GM18867 (cell line): ENCODE measurements around the gene LSP1.

Source experiments
- ATAC-seq: cut with Tn5 transposase; IDR thresholded peaks from one replicate; pipeline ENCODE4 v1.9.1; 2021; ENCODE audit warnings: mild to moderate bottlenecking, moderate library complexity; ENCODE audit not compliant: unreplicated experiment

Gene LSP1

DNA sequence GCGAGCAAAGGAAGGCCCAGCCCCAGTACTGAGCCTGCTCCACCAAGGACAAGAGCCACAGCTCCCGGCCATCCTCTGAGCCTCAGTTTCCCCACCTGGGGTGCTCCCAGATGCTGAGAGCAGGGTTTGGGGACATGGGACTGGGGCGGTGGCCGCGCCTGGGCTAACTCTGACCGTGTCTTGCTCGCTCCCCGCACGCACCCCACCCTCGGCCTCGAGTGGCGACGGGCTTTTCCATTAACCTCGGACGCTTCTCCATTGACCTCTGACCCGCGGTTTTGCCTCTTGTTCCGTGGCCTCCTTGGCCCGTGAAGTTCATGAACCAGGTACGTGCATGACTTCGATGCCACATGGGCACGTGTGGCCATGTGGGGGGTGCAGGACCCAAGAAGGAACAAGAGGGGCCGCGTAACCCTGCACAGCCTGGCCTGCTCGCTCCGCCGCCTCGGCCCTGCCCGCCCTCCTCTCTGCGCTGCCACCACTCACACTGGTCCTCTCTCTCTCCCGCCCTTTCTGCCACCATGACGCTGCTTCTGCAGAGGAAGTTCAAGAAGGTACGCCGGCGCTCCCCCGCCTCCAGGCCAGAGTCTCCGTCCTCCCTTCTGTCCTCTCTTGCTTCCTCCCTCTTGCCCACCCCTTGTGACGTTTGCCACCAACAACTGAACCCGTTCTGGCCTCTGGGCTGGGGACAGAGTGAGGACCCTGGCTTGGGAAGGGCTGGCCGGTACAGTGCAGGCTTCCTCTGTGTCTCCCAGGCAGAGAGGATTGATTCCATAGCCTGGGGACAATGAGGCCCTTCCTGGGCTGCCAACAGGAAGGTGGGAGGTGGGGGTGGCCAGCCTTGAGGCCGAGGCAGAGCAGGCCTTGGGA is 73.5 kb downstream of the LSP1 start:
- no peak for ATAC-seq

DNA sequence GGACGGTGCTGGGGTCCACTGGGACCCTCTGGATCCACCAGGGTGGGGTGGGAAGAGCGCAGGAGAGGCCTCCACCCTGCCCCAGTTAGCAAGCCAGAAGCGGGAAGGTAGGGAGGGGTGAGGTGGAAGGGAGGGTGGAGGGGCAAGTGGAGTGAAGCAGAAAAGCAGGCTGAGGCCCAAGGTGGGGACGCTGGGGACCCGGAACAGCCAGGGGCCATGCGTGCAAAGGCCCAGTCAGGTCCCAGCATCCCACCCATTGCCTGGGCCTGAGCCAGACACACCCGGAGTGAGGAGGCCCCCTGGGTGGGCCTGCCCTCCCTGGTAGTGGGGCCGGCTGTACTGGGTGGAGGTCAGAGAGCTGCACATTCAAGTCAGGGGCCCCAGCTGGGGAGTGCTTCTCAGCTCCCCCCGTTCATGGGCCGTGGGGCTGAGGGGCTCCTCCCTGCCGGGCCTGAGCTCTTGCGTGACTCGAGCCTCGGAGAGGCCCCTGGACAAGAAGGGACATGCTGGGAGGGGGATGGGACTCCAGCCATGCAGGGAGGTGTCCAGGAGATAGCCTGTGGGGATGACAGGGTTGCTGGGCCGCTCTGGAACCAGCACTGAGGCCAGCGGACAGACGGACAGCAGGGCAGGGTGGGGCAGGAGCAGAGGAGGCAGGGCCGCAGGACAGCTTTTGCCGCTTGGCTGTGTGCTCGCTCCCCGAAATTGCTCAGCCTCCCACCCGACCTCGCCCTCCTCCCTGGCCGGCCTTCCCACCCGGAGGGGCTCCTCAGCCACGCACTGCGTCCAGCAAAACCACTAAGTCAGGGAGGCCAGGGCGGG is 74.4 kb downstream of the LSP1 start:
- no peak for ATAC-seq

GRCh38 chr11:1927848-1928469 is 75.1 kb downstream of the LSP1 start:
- no peak for ATAC-seq

DNA sequence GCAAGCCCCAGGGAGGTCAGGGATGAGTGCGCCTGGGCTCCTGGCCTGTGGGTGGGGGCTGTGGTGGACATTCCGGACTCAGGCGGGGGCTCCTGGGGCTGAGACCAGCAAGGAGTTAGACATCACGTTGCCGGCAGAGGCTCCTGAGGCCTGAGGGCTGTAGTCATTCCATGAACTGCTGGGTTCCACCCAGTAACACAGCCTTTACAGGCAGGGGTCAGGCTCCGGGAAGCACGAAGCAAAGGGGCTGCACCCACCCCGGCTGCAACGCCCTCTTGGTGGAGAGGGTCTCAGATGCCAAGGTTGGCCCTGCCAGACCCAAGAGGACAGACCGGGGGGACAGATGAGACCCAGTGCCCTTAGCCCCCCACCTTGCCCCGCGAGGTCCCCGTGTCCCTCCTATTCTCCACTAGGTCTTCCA is 75.6 kb downstream of the LSP1 start:
- ATAC-seq: no peak

DNA sequence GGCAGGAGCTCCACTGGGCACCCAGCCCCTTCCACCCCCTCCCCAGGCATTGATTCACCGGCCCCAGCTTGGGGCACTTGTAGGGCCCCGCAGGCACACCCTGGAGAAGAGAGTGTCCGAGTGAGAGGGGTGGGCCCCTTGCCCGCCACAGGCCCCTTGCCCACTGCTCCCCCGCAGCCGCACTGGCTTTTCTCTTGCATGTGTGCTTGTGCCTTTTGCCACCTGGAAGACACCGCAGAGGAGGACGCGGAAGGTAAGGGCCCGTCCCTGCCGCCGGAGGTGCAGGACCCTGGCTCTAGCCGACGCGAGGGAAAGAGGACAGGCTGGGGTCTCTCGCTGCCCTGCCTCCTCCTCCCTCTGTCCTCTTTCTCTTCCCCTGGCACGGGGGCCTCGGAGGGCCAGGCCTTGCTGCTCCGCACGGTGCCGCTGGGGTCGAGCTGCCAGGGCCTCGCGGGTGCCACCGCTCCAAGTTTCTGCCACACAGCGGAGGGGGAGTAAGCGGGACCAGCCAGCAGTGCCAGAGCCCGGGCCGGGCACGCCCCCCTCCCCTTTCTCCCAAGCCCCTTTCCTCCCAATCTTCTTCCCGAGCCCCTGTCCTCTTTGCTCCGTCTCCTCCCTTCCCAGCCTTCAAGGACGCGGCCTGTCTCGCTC is 76.1 kb downstream of the LSP1 start:
- no peak for ATAC-seq

GRCh38 chr11:1929621-1930461 is 77.0 kb downstream of the LSP1 start:
- no peak for ATAC-seq

DNA sequence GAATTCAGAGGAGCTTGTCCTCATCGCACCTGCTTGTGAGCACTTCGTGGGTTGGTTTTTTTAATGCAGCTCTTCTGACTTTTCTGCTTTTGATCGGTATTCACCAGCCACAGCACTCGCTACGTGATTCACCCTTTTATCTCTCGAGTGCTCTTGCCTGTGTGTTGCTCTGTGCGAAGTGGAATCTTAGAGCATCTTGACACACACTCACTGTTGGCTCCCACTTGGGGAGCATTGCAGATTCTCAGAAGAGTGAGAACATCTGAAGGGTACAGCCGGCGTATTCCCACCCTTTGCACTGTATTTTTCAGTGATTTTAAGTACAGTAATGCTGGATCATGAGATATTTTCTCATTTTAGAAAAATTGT is 77.6 kb downstream of the LSP1 start:
- no peak for ATAC-seq

DNA sequence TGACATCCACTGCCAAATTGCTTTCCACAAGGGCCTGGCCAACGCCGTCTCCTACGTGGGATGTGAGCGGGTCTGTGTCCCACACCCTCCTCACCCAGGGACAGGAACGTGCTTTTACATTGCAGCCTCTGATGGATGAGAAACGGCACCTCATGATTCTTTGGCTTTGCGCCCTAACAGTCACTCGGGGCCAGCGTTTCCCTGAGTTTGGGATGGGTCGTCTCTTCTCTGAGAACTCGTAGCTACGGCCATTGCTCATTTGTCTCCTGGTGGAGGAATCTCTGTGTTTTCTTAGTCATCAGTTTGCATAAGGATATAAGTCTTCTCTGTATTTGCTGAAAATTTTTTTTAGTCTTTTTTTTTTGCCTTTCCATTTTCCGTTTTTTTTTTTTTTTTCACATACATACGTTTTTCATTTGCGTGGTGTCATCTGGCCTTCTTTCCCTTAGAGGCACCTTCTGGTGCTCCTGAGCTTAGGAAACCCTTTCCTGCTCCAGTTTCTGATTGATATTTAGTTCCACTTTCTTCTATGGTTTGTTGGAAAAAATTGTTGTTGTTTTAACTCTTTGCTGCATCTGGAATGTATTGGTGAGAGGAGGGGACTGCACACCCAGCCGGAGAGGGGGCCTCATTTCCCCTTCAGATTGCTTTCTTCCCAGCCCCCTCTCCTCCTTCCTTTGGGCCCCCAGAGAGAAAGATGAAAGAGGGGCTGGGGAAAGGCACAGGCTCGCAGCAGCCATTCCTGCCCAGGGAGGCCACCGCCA is 78.6 kb downstream of the LSP1 start:
- no peak for ATAC-seq

- no peak for ATAC-seq
Observed at GRCh38 chr11:1932105-1932480, 79.2 kb downstream of the LSP1 start.

DNA sequence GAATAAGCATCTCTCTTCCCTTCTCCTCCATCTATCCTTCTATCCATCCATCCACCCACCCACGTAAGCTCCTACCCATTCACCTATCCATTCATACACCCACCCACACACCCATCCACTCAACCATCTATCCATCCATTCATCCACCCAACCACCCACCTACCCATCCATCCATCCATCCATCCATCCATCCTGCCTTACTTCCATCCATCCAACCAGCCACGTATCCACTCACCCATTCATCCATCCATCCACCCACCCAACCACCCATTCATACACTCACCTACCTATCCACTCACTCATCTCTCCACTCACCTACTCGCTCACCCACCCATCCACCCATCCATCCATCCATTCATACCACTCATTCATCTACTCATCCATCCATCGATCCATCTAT is 79.8 kb downstream of the LSP1 start:
- no peak for ATAC-seq

- ATAC-seq: no peak
Observed at GRCh38 chr11:1933416-1934334, 80.8 kb downstream of the LSP1 start.

DNA sequence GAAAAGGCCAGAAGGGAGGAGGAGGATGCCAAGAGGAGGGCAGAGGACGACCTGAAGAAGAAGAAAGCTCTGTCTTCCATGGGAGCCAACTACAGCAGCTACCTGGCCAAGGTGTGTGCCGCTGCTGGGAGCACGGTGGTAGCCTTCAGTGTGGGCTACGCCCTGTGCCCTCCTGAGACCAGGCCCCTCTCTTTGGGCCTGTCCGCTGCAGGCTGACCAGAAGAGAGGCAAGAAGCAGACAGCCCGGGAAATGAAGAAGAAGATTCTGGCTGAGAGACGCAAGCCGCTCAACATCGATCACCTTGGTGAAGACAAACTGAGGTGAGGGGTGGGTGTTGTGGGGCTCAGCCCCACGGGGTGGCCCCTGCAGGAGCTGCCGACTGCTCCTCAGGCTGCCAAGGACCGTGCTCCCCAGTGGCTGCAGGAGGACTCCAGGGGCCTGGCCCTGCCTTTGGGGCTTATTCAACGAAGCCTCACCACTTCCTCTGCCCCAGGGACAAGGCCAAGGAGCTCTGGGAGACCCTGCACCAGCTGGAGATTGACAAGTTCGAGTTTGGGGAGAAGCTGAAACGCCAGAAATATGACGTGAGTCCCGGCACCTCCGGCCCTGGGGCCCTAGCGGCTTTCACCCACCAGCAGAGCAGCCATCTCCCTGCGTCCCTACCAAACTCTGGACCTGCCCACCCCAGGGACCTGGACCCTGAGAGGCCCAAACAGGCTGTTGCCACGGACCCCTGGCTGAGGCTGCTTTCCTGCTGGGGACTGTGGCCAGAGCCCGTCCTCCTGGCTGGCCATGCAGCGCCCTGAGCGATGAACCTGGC is 81.7 kb downstream of the LSP1 start:
- ATAC-seq: no peak

DNA sequence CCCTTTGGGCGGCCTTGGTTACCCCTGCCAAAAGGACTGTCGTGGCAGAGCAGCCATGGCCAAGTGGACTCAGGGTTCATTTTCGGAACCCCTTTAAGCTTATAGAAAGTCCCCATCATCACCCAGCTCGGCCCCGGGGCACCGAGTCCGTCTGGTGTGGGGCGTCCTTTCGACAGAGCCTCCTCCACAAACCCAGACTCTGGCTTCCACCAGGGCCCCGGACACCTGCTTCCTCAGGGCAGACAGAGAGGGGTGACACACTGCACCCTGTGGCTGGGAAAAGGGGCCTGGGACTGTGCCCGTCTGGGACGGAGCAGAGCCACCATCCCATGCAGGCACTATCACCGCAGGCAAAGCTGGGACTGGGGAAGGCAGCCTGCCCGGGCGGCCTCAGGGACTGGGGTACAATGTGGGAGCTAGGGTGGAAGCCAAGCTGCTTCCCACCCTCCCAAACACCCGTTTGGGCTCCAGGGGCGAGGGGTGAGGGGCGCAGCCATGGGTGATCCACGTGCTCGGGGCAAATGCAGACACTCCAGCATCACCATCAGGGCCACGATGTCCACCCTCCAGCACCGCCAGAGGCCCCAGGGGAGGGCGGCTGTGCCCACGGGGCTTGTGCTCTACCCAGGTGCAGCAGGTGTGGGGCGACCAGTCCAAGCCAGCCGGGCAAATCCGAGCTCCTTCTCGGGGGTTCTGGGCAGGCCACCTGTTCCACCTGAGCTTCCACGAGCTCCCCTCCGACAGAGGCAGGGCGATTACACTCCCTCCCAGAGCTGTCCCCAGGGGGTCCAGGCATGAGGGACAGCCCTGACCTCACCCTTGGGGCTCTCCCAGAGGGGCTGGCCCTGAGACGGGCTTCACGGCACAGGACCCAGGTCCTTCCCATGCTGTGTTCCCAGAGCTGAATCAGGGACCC is 82.5 kb downstream of the LSP1 start:
- no peak for ATAC-seq

GRCh38 chr11:1936072-1936780 is 83.3 kb downstream of the LSP1 start:
- ATAC-seq: no peak

GRCh38 chr11:1936781-1937615 is 84.1 kb downstream of the LSP1 start:
- ATAC-seq: no peak
